Measurements from ENCODE around the gene ATP1A1. TPM values are rescaled to one million over a fixed set of nuclear protein-coding genes. Genes with fewer than 3 reads are reported as not detected.

Gene ATP1A1
- 29.9 TPM for polyA plus RNA-seq

- Mint-ChIP-seq H3K9me3 (no peaks in the 10 kb centered on the region), H3K4me3 (peak within 1 kb of the TSS; percentile 90 to 98 (median 96)), H3K4me1 (peaks cover 34 to 37% (median 35%) of the 10 kb centered on the region in 3 donors), H3K27me3 (peaks cover 4% of the 10 kb centered on the region), H3K27ac (peak within 1 kb of the TSS; percentile 93 to 95 (median 94)), H3K36me3 (no peaks in the 10 kb centered on the region)
Measured at GRCh38 chr1:116372651-116373430, at the start of gene ATP1A1. Gene ATP1A1, plus strand, starts transcription at chr1:116373244. Its CDS starts 268 bp downstream, at chr1:116373512.

GRCh38 chr1:116323491-116323890 lies 49.6 kb upstream of the ATP1A1 start:
- H3K9me3 Mint-ChIP-seq, result no peaks in the 10 kb centered on the region
- peaks cover 2% of the 10 kb centered on the region for H3K27me3 Mint-ChIP-seq
- H3K4me3 Mint-ChIP-seq, result no peak overlapping the region
- peaks cover 20 to 25% (median 21%) of the 10 kb centered on the region in 3 donors for H3K4me1 Mint-ChIP-seq
- H3K27ac Mint-ChIP-seq, result no peak overlapping the region
- no peaks in the 10 kb centered on the region for H3K36me3 Mint-ChIP-seq

GRCh38 chr1:116324411-116324810 lies 48.6 kb upstream of the ATP1A1 start:
- Mint-ChIP-seq H3K27me3 (peaks cover 2% of the 10 kb centered on the region), H3K27ac (peak overlapping the region in 1 of 3 donors; percentile 56), H3K9me3 (no peaks in the 10 kb centered on the region), H3K4me3 (no peak overlapping the region), H3K36me3 (no peaks in the 10 kb centered on the region), H3K4me1 (peaks cover 20 to 30% (median 23%) of the 10 kb centered on the region in 3 donors)

GRCh38 chr1:116325104-116325503 lies 47.9 kb upstream of the ATP1A1 start:
- peaks cover 23 to 37% (median 27%) of the 10 kb centered on the region in 3 donors for H3K4me1 Mint-ChIP-seq

GRCh38 chr1:116325922-116326321 lies 47.1 kb upstream of the ATP1A1 start:
- Mint-ChIP-seq H3K27me3 (peaks cover 4% of the 10 kb centered on the region), H3K4me3 (peak overlapping the region in 3 of 4 donors; percentile 58 to 89 (median 68)), H3K36me3 (no peaks in the 10 kb centered on the region), H3K27ac (peak overlapping the region; percentile 25 to 97 (median 91)), H3K4me1 (peaks cover 27 to 41% (median 29%) of the 10 kb centered on the region in 3 donors), H3K9me3 (no peaks in the 10 kb centered on the region)

More at GRCh38 chr1:116325104-116325503, 47.9 kb upstream of the ATP1A1 start:
- Mint-ChIP-seq H3K36me3 (no peaks in the 10 kb centered on the region), H3K27ac (peak overlapping the region in 2 of 3 donors; percentile 6 to 56), H3K27me3 (peaks cover 4% of the 10 kb centered on the region), H3K4me3 (peak overlapping the region in 1 of 4 donors; percentile 45), H3K9me3 (no peaks in the 10 kb centered on the region)

- Mint-ChIP-seq H3K27ac (peak overlapping the region; percentile 25 to 97 (median 91)), H3K36me3 (no peaks in the 10 kb centered on the region), H3K4me1 (peaks cover 27 to 42% (median 29%) of the 10 kb centered on the region in 3 donors), H3K27me3 (peaks cover 4% of the 10 kb centered on the region), H3K4me3 (peak overlapping the region in 2 of 4 donors; percentile 68 to 89), H3K9me3 (no peaks in the 10 kb centered on the region)
Measured at GRCh38 chr1:116326486-116326885, 46.6 kb upstream of the ATP1A1 start.

- Mint-ChIP-seq H3K4me1 (peaks cover 27 to 49% (median 29%) of the 10 kb centered on the region in 3 donors), H3K27me3 (peaks cover 4% of the 10 kb centered on the region), H3K9me3 (no peaks in the 10 kb centered on the region), H3K4me3 (peak overlapping the region in 1 of 4 donors; percentile 53), H3K27ac (no peak overlapping the region), H3K36me3 (no peaks in the 10 kb centered on the region)
Measured at GRCh38 chr1:116328671-116329070, 44.4 kb upstream of the ATP1A1 start.

GRCh38 chr1:116329524-116330341 lies 43.3 kb upstream of the ATP1A1 start:
- peaks cover 23 to 44% (median 27%) of the 10 kb centered on the region in 3 donors for H3K4me1 Mint-ChIP-seq
- peaks cover 2% of the 10 kb centered on the region for H3K27me3 Mint-ChIP-seq
- no peaks in the 10 kb centered on the region for H3K36me3 Mint-ChIP-seq
- peak overlapping the region in 2 of 4 donors; percentile 19 to 23 for H3K4me3 Mint-ChIP-seq
- H3K9me3 Mint-ChIP-seq, result no peaks in the 10 kb centered on the region
- peak overlapping the region in 1 of 3 donors; percentile 17 for H3K27ac Mint-ChIP-seq

- peaks cover 19 to 38% (median 22%) of the 10 kb centered on the region in 3 donors for H3K4me1 Mint-ChIP-seq
- H3K27me3 Mint-ChIP-seq, result peaks cover 2% of the 10 kb centered on the region
- H3K9me3 Mint-ChIP-seq, result no peaks in the 10 kb centered on the region
- H3K36me3 Mint-ChIP-seq, result no peaks in the 10 kb centered on the region
- H3K4me3 Mint-ChIP-seq, result peak overlapping the region in 2 of 4 donors; percentile 19 to 23
- peak overlapping the region in 1 of 3 donors; percentile 17 for H3K27ac Mint-ChIP-seq
Measured at GRCh38 chr1:116330342-116330652, 42.7 kb upstream of the ATP1A1 start.

GRCh38 chr1:116330846-116331245 lies 42.2 kb upstream of the ATP1A1 start:
- Mint-ChIP-seq H3K4me1 (peaks cover 14 to 33% (median 17%) of the 10 kb centered on the region in 3 donors), H3K36me3 (no peaks in the 10 kb centered on the region), H3K4me3 (peak overlapping the region in 1 of 4 donors; percentile 10), H3K27me3 (peaks cover 2% of the 10 kb centered on the region), H3K9me3 (no peaks in the 10 kb centered on the region), H3K27ac (no peak overlapping the region)

GRCh38 chr1:116331523-116331922 lies 41.5 kb upstream of the ATP1A1 start:
- Mint-ChIP-seq H3K27ac (no peak overlapping the region), H3K36me3 (no peaks in the 10 kb centered on the region), H3K4me1 (peaks cover 8 to 26% (median 10%) of the 10 kb centered on the region in 3 donors), H3K27me3 (peaks cover 4% of the 10 kb centered on the region), H3K9me3 (no peaks in the 10 kb centered on the region), H3K4me3 (no peak overlapping the region)

- Mint-ChIP-seq H3K4me3 (no peak overlapping the region), H3K9me3 (no peaks in the 10 kb centered on the region), H3K27me3 (peaks cover 4% of the 10 kb centered on the region), H3K36me3 (no peaks in the 10 kb centered on the region), H3K4me1 (peaks cover 7 to 24% (median 9%) of the 10 kb centered on the region in 3 donors), H3K27ac (peak overlapping the region in 1 of 3 donors; percentile 60)
Measured at GRCh38 chr1:116332451-116332850, 40.6 kb upstream of the ATP1A1 start.

GRCh38 chr1:116333171-116334014 lies 39.7 kb upstream of the ATP1A1 start:
- Mint-ChIP-seq H3K27ac (no peak overlapping the region), H3K27me3 (peaks cover 7% of the 10 kb centered on the region), H3K9me3 (no peaks in the 10 kb centered on the region), H3K36me3 (no peaks in the 10 kb centered on the region), H3K4me3 (no peak overlapping the region), H3K4me1 (peaks cover 7 to 24% (median 9%) of the 10 kb centered on the region in 3 donors)

GRCh38 chr1:116334015-116334547 lies 39.0 kb upstream of the ATP1A1 start:
- no peaks in the 10 kb centered on the region for H3K36me3 Mint-ChIP-seq
- no peak overlapping the region for H3K27ac Mint-ChIP-seq
- H3K9me3 Mint-ChIP-seq, result no peaks in the 10 kb centered on the region
- peaks cover 5 to 20% (median 9%) of the 10 kb centered on the region in 3 donors for H3K4me1 Mint-ChIP-seq
- peaks cover 7% of the 10 kb centered on the region for H3K27me3 Mint-ChIP-seq
- H3K4me3 Mint-ChIP-seq, result no peak overlapping the region

Data from IgD-negative memory B cell (primary cell).